ENCODE data around the gene PAPPA. TPM values are rescaled to one million over a fixed set of nuclear protein-coding genes. Genes with fewer than 3 reads are reported as not detected.
A peak's percentile ranks its signal among the peaks of the same experiment; 100 is the strongest.

Gene PAPPA
- polyA plus RNA-seq, 1 donor = 3.5 TPM

DNA sequence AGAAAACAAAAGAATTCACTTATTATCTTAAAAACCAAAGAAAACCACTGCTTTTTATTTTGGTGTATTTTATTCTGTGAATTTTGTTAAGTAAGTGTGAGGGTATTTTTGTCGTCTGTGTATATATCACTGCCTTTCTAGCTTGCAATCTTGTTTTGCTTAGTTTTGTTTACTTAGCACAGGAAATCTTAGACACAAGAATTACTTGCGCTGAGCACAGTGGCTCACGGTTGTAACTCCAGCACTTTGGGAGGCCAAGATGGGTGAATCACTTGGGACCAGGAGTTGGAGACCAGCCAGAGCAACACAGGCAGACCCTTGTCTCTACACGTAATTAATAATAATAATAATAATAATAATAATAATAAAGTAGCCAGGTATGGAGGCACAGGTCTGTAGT lies 230.3 kb downstream of the PAPPA start:
- DNase-seq = no peak

DNA sequence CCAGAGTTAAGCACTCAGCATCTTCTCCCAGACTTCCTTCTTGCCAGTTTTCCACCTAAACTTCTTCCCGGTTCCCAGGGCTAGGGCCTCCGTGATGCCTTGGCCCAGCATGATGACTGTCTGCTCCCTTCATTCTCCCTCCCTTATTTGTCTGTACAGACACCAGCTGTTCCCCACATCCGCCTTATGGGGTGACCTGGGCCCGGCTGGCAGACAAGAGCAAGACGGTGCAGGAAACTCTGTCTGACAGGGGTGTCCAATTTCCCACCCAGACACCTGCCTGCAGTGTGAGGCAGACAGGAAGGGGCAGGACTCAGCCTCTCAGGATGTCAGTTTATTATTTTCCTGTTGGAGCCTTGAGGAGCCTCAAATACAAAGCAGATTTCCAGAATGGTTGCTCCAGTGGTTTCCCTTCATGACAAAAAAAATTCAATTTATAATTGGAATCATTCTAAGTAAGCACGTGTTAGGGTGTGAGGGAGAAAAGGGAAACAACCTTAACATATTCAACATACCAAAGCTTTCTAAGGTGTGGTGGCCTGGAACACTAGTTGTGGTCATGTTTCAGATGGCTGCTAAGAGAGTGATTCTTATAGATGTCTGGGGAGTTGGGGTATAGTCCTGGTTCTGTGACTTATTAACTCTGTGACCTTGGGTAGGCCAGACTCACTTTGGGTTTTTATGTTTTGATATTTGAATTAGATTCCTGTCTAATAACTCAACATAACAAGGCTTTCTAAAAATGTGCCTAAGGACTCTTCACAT lies 234.5 kb downstream of the PAPPA start:
- DNase-seq = peak; percentile 42

DNA sequence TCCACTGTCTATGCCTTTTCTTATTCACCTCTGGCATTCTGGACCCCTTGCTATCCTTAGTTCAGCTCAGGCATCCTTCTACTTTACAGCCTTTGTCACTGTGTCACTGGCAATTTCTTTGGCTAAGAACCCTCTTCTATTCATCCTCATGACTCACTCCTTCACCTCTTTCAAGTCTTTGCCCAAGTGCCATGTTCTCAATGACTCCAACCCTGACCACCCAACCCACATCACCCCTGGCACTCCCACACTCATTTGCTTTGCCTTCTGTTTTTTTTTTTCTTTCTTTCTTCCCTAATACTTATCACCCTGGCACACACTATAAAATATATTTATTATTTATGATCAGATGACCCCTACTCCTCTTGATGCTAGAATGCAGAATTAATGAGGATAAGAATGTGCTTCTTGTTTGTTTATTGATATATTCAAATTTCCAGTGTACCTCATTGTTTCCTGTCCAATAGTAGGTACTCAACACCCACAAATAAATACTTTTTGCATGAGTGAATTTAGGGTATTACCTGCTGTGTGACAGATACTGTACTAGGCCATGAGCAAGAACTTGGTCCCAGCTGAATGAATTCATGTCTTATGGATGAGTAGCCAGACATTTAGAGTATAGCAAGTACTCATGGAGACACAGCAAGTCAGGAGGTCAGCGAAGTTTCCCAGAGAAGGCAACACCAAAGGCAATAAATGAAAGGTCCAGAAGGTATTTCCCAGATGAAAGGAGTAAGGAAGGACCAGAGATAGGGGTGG lies 236.1 kb downstream of the PAPPA start:
- no peak for DNase-seq

DNA sequence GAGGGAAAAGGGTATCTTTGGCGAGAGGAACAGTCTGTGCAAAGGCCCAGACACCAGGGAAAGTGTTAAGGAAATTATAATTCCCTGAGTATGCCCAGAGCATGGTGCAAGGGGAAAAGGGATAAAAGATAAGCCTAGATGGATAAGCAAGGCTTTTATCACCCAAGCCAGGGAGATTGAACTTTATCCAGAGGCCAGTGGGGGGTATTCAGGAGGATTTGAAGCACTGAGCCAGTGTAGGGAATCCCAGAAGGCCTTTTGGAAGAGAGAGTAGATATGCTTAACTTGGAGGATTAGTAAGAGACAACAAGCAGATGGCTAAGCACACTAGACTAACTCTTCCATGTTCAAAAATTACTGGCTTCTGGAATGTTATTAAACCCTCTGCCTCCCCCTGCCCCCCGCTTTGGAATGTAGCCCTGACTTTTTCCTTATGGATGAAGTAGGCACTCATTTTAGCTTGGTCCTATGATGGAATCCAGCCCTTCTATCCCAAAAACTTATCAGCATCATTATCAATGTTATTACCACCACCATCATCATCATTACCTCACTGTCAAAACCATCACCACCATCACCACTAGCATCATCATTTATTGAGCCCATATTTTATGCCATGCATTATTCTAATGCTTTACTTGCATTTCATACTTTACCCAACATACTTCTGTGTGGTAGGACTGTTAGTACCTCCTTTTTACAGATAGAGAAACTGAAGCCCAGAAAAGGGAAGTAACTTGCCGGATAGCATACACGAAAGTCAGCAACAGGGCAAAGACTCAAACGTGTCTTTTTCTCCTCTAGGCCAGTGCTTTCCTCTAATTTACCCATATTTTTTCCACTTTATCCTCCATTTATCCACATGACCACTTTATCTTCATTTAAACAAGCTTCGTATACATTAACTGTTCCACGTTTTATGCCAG lies 237.0 kb downstream of the PAPPA start:
- no peak for DNase-seq

DNA sequence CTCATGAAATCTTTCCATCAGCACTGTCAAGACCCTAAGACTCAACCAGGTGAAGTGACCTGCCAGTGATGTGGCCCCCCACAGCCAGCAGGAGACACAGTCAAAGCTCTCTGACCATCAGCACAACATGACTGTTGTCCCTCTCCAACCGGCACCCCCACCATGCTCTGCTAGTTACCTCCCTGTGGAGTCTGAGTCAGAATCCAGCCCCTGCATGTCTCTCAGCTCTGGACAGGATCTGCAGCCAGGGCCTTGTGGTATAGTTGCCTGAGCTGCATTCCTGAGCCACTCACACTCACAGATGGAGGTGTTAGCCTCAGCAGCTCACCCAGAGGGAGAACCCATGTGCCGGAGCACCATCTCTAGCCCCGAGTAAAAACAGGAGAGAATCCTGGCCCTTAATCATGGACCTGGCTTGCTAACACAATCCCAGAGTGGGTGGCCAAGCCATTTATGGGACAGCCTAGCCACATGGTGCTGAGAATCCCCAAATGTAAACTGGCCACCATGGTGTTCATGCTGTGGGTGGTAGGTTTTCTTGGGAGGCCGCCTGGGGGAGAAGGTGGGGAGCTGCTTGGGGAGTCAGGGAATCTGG lies 237.8 kb downstream of the PAPPA start:
- DNase-seq = no peak

DNA sequence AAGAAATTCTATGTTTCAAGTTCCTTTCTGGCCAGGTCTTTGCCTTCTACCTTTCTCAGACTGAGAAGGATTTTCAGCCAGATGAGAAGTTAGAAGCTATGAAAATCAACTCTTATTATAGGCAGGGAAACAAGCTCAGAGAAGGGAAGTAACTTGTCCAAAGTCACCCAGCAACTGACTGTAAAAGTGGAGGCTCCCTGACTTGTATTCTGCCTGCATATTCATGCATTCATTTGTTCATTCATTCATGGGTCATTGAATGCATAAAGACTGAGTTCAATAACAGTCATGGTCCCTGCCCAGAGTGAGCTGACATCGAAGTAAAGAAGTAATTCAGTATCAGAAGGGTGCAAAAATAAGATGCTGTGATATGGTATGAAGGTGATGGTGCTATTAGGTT lies 239.6 kb downstream of the PAPPA start:
- no peak for DNase-seq

DNA sequence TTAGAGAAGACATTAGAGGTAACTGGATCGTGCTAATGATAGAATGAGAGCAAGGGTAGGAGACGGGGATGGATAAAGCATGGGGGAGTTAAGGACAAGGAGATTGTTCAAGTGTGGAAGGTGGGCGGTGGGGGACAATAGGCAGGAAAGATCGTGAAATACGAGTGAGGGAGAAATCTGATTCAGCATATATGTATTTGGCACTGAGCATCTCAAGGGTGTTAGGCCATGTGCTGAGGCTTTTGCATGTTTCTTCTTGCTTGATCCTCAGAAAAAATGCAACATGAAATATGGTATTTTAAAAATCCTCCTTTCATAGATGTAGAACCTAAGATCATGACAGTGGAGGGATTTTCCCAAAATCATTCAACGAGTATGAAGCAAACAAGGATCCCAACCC lies 240.5 kb downstream of the PAPPA start:
- DNase-seq = no peak

DNA sequence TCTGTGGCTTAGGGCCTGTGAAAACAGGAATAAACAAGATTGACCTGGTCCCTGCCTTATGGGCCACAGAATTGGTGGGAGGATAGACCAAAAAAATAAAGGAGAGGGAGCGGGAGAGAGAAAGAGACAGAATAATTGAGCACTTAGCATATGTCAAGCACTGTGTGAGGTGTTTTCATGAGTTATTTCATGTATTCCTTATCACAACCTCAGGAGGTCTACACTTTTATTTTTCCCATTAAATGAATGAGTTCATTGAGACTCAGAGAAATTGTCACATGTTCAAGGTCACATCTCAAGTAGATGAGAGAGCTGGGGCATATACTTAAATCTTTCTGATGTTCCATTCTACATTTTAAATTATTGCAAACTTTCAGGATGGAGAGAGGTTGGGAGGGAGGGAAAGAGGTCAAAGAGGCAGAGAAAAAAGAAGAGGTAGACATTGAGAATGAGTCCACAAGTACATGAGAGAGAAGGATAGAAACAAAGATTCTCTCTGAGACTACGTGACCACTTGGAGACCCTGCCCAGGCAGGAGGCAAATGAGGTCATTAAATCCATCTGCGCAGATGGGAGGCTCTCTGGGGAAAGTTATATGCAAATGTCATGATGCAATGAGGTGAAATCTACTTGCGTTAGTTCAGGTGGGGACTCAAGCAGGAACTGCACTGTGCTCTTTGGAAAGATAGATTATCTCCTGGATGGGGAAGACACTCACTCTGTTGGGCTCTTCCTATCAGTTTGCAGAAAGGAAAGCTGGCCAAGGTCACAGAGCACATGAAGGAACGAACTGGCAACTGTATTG lies 241.5 kb downstream of the PAPPA start:
- DNase-seq = no peak

DNA sequence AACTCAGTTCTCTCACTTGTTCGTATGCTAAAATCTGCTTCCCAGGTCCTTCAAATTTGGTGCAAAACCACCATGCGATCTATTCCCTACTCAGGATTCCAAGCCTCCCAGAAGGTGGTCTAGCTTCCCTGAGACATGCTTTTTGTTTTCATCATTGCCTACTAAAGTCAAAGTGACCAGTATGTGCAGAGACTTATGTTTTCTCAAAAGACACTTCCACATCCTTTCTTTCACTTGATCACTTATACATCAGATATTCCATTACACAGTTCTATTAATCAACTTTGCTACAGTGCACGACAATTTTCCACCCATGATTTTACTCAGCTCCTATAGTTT lies 242.1 kb downstream of the PAPPA start:
- DNase-seq = no peak

DNA sequence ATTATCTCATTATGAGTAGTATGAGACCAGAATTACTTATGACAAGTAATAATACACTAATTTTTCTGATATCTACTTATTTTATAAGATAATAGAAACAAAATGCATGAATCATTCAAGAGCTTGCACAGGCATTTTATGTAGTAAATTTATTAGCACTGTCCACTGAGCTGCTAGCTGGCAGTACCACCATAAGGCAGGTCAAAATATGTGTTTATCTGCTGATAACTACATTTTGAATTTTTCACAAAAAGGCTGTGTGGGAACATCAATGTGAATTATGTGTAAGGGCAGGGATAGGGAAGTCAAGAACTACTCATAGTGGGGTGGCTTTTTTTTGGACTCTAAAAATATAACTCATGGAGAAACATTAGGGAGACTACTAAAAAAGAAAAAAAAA lies 249.6 kb downstream of the PAPPA start:
- no peak for DNase-seq

DNA sequence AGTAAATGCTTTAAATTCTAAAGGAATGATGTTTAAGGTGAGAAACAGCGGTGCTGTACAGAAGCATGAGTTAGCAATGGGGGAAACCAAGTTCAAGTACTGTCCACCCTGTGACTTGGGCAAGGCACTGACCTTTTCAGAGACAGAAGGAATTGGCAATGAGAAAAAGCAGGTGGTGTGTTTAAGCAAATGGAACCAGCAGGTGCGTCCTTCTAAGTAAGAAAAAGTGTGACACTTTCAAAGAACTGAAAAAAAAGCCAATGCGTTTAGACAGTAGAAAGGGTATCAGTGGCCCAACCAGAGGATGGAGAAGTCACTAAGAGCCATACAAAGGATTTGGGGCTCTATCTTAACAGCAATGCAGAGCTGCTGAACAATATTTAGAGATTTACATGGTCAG lies 250.6 kb downstream of the PAPPA start:
- no peak for DNase-seq

DNA sequence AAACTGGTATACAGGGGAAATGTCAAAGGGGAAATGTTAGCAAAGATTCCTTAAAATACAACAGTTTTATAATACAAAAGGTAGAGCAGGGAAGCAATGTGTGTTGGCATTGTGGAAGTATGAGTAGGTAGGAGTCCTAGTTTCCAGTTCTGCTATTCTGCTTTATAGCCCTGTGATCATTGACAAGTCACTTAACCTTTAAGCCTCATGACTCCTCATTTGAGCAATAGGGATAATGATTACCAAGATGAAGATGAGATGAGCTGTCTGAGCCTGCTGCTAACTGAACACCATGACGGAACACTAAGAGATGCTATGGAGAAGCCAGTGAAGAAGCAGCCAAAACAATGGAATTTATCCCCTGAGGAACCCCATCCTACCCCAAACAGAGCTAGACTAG lies 251.7 kb downstream of the PAPPA start:
- DNase-seq = no peak

DNA sequence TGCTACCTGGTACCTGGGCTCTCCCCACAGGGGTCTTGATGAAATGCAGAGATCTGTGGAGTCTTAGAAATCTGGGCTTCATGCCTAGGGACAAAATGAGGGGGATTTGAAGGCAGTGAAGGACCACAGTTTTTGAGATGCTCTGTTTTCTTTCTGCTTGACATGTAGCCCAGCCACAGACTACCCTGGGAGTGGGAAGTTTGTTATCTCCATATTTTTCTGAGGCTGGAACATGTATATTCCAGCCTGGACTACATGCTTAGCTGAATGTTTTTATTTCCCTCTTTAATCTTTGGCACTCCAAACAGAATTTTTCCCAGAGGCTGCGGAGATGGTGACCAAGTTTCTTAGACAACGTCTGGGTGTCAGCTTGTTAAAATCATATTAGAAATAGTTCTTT lies 252.9 kb downstream of the PAPPA start:
- DNase-seq = no peak

DNA sequence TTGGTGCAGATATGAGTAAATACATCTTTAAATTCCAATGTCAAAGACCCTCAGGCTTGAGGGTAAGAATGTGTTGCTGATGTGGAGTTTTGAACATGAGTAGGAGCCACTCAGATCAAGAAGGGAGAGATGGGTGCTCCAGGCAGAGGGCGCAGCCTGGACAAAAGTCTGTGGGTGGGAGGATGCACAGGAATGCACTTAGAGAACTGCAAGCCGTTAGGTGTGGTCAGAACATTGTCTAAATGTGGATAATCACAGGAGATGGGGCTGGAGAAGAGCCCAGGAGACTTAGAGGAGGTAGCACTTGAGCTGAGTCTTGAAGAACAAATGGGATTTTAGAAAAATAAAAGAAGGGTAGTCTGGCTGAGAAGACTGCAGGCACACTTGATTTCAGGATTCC lies 255.5 kb downstream of the PAPPA start:
- no peak for DNase-seq

DNA sequence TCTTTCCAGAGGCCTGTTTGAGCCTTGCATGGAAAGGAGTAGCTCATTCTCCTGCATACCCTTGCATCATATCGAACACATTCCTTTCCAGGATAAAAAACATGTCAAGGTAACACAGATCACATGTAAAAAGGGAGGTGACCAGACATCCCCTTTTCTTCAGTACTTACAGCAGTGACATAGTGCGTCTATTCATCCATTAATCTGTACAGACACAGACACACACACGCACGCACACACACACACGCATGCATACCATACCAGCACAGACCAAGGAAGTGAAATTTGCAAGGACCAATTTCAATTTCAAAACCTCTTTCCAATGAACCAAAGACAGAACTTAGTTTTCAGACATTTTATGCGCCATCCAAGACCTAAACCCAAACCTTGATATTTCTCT lies 256.0 kb downstream of the PAPPA start:
- no peak for DNase-seq

DNA sequence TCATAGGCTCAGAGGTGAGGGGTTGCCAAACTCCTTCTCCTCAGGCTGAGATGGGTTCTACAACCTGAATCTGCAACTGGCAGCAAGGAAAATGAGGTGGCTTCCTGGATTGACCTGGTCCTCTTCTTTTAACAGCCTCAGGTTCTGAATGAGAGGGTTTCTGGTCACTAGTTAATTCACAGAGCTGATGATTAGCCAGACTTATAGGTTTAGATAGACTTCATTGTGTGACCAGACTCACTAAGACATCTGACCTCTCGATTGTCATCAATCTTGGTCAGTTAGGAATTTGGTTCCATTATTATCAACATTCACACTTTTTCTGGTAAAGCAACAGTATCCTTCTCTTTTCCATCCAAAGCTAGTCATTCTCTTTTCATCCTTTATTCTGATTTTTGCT lies 257.9 kb downstream of the PAPPA start:
- DNase-seq = no peak

DNA sequence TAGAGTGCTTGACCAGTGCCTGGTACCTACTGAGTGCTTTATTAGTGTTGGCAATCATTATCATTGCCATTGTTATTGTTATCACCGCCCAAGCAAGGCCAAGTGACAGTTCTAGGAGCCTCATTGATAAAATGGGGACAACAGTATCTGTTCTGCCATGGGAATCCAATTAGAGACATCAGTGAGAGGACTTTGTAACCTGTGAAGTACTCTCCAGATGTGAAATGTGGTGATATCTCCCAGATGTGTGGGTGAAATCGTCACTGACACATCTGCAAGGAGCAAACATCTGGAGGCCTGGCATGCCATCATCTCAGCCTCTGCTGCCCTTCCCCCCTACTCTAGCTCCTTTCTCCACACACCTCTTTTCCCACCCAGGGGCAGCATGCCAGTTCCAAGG lies 260.8 kb downstream of the PAPPA start:
- no peak for DNase-seq

DNA sequence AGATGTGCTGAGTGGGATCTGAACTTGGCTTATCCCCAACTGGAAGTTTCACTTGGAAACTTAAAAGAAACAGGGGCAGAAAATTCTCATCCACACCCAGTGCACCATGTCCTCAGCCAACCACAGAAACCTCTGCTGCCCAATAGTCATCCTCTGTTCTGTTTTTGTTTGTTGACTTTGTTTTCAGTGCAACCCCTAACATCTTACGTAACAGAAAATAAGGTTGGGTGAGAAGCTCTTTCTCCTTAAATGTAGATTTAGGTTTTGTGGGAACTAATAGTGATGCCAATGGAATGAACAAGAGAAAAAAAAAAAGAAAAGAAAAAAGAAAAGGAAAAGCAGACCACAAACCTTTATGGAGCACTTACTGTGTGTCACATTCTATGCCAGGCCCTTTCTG lies 262.8 kb downstream of the PAPPA start:
- DNase-seq = no peak

DNA sequence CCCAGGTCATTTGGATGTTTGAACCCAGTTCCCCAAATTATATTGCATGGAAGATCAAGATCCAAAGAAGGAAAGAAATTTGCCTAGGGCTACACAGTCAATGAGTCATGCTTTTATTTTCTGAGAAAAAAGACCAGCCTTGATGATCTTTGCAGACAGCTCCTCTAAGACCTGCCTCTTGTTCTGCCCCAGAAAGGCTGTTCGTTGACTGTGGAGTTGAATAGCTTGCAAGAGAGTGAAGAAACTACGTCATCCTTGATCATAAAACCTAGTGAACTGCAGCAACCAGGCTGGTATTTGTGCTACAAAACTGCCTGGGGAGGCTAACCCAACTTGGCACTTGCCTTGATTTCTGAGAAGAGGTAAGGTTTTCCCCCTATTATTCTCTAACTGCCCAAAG lies 263.9 kb downstream of the PAPPA start:
- DNase-seq = peak; percentile 40

DNA sequence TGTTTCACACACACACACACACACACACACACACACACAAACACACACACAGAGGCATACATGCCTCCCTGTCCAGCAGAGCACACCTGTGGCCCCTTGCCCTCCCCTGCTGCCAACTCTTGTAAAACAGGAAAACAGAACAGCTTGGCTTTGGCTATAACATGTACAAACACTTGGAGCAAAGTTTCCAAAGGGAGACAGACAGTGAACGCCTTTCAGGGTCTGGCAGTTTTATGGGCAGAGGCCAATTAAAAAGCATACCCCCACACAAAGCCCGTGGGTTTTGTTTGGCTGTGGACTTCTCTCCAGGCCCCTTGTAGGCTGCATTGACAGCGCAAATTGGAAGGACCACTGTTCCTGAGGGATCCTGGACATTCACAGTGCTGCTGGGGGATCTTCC lies 265.6 kb downstream of the PAPPA start:
- peak; percentile 55 for DNase-seq

DNA sequence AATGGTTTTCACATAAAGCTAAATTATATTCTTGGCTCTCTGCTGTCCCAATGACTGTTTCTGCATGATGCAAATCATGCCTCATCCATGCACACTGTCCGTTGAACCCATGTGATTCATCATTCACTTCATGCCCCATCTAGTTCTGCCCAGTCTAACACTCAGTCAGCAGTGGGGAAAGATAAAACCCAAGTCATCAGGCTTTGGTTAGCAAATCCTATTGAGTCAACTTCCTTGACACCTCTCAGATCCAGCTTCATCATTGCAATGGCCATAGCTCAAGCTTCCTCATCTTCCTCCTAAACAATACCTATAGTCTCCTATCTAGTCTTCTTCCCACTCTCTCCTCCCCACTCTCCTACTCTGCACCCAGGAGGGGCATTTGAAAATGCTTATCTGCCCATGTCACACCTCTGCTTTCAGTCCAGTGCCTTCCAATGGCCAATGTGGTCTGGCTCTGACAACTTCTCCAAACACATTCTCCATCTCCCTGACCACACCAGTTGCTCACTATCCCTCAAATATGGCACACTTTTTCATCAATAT lies 267.5 kb downstream of the PAPPA start:
- no peak for DNase-seq

Data from left kidney (tissue), 2 donors.